H7 (cell line): ENCODE data around the gene DNAJC24. TPM values are rescaled to one million over a fixed set of nuclear protein-coding genes. Genes with fewer than 3 reads are reported as not detected.
"Not testable (repeated sequence)": the region's sequence is repeated elsewhere in the genome, so short reads cannot be mapped to it uniquely, and the experiment has no call there.

ENCODE experiments used
- DNase-seq: peaks from one replicate; pipeline ENCODE4 v3.0.0; 2012
- H3K27me3 ChIP-seq: 2 replicates; pipeline ENCODE4 v1.6.0; 2011; ENCODE audit warnings: mild to moderate bottlenecking, low read length; ENCODE audit not compliant: control insufficient read depth, insufficient read depth
- H3K36me3 ChIP-seq: replicated peaks from 2 replicates; pipeline ENCODE4 v1.5.1; 2011; ENCODE audit warnings: low read length; ENCODE audit not compliant: control insufficient read depth, insufficient read depth
- H3K4me3 ChIP-seq: 2 replicates; pipeline ENCODE4 v1.5.1; 2011; ENCODE audit warnings: low read depth, mild to moderate bottlenecking, control low read depth, low read length, moderate library complexity; ENCODE audit not compliant: insufficient read depth
- total RNA-seq: library from RNA; depleted of rRNA; stranded (reverse); fragments of >200 nt; shearing (Covaris generic); gene quantifications from 2 replicates; pipeline ENCODE4 v1.2.3, GENCODE V29; 2014; rRNA removed

DNAJC24 gene, protein sequence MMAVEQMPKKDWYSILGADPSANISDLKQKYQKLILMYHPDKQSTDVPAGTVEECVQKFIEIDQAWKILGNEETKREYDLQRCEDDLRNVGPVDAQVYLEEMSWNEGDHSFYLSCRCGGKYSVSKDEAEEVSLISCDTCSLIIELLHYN
- 10.7 and 12.4 TPM in 2 replicates for total RNA-seq

DNA sequence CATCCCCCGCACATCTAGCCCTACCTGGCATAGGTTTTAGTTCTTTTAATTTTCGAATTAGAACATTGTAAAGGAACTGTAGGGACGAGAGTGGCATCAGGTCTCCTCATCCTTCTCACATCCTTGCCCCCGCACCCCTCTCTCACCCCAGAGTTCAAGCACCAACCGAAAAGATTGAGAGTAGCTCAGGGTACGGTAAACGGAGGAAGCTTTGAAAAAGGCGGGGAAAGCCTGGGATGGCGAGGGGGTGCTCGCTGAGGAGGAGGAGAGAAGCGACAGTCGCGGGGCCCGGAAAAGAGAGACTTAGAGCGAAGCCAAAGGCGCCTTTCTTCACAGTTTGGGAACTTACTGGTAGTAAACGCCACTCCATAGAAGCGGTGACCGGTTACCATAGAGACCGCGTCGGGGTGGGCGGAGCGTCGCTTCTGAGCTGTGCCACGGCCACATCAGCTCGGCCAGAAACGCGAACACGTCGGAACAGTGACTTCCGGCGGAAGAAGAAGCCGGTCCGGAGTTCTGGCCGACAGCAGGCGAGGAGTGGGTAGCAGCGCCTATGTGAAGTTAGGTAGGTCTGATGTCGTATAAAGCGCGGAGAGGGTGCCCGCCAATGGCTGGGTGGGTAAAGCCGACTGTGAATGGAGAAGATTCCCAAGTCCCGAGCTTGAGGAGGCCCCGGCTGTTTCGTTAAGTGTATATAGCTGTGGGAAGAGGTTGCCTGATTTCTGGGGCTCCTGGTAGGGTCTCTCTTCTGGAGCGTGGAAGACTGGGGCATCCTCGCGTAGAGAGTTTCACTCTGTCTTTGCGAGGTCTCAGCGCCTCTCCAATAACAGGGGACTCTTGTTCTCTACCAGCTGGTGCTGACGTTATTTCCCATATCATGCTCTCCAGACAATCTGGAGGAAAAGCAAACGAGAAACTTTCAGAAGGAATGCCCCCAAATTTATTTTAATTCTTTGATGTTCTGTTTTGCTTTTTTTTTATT, at the start of gene DNAJC24, which contains the start of gene DCDC1:
Gene DNAJC24 (plus strand): TSS at position 513 of the 982 bp plus-strand sequence. CDS start 889 bp downstream, outside the sequence.
Gene DCDC1 (minus strand): TSS at position 392 of the 982 bp plus-strand sequence. CDS start 41,459 bp downstream, outside the sequence.
- peak within 1 kb of the TSS; percentile 86 for H3K4me3 ChIP-seq
- H3K27me3 ChIP-seq: no peaks in the 10 kb centered on the region
- no peaks in the 10 kb centered on the region for H3K36me3 ChIP-seq
- peak; percentile 71 for DNase-seq

DNA sequence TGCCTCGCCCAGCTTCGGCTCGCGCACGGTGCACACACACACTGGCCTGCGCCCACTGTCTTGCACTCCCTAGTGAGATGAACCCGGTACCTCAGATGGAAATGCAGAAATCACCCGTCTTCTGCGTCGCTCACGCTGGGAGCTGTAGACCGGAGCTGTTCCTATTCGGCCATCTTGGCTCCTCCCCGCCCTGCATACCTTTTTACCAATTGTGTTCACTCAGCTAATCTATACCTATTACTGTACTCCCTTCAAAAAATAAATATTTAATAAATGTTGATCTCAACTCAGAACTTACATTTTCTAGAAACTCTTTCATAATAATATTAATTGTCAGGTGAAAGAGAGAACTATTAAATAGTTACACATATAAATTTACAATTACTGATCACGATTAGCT, 48.2 kb upstream of the DNAJC24 start:
- not testable (repeated sequence) for H3K4me3 ChIP-seq, H3K27me3 ChIP-seq, H3K36me3 ChIP-seq, DNase-seq

DNA sequence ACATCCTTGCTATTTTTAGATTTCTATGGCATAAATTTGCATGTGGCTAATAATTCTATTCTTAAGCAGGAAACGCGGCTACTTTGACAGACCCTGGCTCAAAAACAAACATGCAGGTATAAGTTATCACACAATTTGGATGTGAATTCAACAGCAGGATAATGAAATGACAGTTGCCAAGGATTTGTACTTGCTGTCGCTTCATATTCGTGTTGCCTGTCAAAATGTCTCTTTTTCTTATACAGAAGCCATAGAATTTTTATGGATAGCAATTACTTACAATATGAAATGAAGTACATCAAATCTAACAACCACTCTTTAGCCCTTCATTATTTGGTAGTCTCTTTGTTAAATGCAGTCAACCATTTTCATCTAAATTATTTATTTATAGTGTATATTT, 46.5 kb upstream of the DNAJC24 start:
- H3K36me3 ChIP-seq: no peaks in the 10 kb centered on the region
- no peaks in the 10 kb centered on the region for H3K27me3 ChIP-seq
- H3K4me3 ChIP-seq: no peak overlapping the region
- DNase-seq: no peak

DNA sequence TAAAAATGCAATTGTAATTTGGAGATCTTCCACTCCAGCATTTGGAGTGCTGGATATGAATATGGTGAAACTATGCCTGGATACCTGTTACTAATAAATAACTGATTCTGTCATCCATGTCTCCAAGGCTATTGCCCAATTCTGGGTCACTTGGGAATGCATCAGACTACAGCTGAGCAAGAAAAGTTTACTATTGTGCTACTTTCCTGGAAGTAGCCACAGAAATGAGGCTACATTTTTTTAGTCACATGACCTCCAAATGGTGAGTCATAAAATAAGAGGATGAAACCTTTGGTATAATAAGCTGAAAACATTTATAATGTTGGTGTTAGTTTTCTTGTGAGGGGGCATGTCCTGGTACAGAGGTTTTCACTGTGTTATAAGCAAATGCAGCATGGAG, 44.5 kb upstream of the DNAJC24 start:
- Histone ChIP-seq H3K4me3 (no peak overlapping the region), H3K36me3 (no peaks in the 10 kb centered on the region), H3K27me3 (no peaks in the 10 kb centered on the region)
- no peak for DNase-seq

DNA sequence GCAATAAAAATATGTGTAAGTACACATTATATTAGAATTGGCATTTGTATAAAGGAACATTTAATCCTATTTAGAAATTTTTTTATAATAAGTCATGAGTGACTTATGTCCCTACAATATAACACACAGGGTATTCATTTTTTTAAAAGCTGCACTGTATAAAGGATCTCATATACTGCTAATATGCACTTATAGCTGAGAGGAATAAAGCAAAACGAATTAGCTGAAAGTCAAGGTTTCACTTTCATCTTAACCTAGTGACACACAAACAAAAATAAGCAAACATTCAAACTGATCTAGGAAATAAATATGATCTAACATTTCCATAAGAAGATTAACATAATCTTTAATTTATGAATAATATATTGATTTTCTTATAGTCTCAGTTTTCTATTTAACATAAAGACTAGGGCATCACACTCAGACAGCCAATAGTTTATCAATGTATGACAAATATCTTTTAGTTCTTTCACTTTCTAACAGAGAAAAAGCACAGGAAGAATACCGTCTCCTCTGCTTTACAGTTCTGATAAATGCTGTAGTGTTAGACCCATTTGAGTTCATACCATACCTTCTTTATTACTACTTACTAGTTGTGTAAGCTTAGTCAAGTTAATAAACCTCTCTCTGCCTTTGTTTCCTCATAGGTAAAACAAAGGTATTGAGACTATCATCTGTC, 43.1 kb upstream of the DNAJC24 start:
- Histone ChIP-seq H3K4me3 (no peak overlapping the region), H3K36me3 (no peaks in the 10 kb centered on the region)

DNA sequence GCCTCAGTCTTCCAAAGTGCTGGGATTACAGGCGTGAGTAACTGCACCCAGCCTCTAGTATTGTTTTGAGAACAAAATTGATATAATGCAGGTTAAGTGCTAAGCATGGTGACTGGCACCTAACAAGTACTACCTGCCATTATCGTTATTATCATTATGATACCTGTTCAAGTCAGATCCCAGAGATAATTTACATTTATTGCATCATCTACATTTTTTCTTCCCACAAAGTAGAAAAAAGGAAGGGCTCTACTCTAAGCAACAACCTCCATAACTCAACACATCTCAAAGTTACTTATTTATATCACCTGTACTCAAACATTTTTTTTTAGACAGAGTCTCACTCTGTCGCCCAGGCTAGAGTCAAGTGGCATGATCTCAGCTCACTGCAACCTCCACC, 42.2 kb upstream of the DNAJC24 start:
- Histone ChIP-seq H3K27me3 (no peaks in the 10 kb centered on the region), H3K36me3 (no peaks in the 10 kb centered on the region), H3K4me3 (no peak overlapping the region)
- DNase-seq: no peak

More for the DNA sequence above, 43.1 kb upstream of the DNAJC24 start:
- no peak for DNase-seq
- H3K27me3 ChIP-seq: no peaks in the 10 kb centered on the region

DNA sequence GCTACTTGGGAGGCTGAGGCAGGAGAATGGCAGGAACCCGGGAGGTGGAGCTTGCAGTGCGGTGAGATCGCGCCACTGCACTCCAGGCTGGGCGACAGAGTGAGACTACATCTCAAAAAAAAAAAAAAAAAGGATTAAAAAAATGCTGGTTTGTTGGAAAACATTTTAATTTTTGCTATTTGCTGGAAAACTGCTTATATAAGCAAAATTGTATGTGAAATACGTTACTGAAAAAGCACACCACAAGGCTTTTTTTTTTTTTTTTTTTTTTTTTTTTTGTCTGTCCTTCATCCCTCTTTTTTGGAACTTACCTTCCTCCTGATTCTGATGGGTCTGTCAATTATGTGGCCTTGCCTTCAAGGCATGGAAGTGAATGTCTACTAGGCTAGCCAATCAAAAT, 41.0 kb upstream of the DNAJC24 start:
- Histone ChIP-seq H3K27me3 (no peaks in the 10 kb centered on the region), H3K4me3 (no peak overlapping the region), H3K36me3 (no peaks in the 10 kb centered on the region)
- DNase-seq: no peak

DNA sequence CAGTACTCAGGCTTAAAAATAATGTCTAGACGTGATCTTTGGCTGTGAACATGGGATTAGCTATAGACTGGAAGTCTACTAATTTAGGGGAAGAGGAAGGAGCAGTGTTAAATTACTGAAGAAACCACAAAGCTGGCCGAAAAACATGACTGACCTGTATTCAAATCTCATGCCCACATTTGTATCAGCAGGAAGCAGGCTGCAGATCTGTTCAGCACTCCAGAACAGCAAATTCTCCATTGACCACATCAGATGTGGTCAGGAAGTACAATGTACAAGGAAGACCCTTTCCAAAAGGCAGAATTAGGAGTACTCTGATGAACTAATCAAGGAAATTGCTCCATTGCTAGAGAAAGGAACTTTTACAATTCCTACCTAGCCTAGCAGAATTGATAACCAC, 31.9 kb upstream of the DNAJC24 start:
- Histone ChIP-seq H3K27me3 (no peaks in the 10 kb centered on the region), H3K4me3 (no peak overlapping the region), H3K36me3 (no peaks in the 10 kb centered on the region)
- no peak for DNase-seq

DNA sequence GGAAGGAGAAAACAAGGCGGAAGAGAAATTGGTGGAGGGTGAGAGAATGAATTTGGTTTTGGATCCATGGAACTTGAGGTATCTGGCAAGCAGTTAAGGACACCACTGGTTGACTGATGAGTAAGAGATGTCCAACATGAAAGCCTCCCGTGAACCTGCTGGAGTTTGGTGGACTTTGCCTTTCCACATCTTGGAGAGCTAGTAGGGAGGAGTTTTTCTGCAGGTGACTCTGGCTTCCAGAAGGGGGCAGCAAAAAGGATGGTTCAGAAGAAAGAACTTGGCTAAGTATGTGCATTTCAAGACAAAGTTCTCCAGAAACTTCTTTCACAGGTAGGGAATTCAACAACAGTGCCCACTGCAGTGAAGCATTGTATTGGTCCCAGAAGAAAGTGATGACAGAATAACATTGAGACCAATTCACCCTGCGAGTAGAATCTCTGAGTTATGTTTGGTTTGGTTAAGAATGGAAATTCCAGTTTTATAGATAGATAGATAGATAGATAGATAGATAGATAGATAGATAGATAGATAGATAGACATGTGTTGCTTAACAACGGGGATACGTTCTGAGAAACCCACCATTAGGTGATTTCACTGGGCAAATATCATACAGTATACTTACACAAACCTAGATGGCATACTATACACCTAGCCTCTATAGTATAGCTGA, 28.6 kb upstream of the DNAJC24 start:
- no peaks in the 10 kb centered on the region for H3K27me3 ChIP-seq
- peak; percentile 49 for DNase-seq
- H3K4me3 ChIP-seq: no peak overlapping the region

DNA sequence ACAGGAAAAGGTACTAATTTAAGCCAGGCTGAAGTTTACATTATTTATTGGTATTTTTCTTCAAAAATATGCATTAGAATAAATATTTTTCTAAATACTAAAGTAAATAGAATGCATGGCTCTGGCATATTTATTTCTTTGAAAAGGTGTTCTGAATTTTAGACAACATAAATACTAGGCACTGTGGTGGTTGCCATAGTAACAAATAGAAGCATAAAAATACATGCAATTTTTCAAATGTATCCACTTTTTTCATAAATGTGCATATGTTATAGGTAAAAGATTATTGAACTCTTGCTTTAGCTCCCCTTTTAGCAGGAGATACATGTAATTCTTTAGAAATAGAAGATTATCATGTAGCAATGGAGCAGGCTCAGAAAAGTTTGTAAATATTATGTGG, 18.5 kb upstream of the DNAJC24 start:
- Histone ChIP-seq H3K27me3 (no peaks in the 10 kb centered on the region), H3K4me3 (no peak overlapping the region), H3K36me3 (no peaks in the 10 kb centered on the region)
- no peak for DNase-seq

More for the DNA sequence above, 28.6 kb upstream of the DNAJC24 start:
- H3K36me3 ChIP-seq: no peaks in the 10 kb centered on the region

DNA sequence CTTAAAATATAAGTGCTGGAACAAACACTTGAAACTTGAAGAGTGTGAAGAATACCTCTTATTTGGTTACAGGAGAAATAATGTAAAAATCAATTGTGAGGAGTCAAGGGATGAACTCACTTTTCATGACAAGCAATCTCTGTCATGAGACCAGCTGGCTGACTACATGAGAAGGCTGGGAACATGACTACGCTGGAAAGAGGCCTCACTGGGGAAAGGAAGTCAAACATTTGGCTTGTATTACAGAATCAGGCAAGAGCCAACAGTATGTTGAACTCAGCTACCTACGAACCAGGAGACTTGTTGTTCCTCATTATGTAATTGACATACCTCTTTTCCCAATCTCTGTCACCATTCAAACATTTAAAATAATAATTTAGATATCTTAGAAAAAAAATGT, 14.5 kb upstream of the DNAJC24 start:
- H3K27me3 ChIP-seq: no peaks in the 10 kb centered on the region
- no peak overlapping the region for H3K4me3 ChIP-seq
- no peak for DNase-seq
- no peaks in the 10 kb centered on the region for H3K36me3 ChIP-seq

DNA sequence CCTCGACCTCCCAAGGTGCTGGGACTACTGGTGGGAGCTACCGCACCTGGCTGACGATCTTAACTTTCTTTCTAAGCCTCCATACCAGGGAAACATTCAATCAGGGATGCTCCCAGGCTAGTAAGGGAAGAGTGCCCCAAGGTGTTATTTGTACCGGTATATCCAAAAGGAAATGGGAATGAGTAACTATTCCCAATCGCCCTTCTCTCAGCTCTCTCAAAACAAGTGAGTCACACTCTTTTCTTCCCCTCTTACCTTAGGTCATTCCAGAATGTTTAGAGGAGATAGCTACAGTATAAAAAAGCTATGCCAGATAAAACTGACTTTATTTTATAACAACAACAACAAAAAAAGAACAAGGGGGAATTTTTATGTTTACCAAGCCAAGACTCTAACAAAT, 13.8 kb upstream of the DNAJC24 start:
- DNase-seq: no peak
- Histone ChIP-seq H3K27me3 (no peaks in the 10 kb centered on the region), H3K36me3 (no peaks in the 10 kb centered on the region), H3K4me3 (no peak overlapping the region)

DNA sequence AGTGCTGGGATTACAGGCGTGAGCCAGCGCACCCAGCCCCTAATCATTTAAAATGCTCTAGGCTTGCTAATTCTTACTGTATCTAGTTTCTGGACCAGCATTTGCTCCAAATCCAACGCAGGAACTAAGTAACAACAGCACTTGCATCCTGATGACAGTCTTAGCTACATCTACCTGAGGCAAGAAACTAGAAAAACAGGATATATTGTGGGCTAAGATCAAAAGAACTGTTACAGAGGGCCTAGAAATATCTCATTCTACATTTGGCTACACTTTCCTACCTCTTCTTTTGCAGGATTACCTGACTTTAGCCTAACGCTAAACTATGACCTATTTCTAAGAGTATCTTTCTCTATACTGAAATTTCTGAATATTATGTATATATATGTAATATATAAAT, 7.9 kb upstream of the DNAJC24 start:
- Histone ChIP-seq H3K36me3 (no peaks in the 10 kb centered on the region), H3K4me3 (no peak overlapping the region), H3K27me3 (no peaks in the 10 kb centered on the region)
- DNase-seq: no peak

DNA sequence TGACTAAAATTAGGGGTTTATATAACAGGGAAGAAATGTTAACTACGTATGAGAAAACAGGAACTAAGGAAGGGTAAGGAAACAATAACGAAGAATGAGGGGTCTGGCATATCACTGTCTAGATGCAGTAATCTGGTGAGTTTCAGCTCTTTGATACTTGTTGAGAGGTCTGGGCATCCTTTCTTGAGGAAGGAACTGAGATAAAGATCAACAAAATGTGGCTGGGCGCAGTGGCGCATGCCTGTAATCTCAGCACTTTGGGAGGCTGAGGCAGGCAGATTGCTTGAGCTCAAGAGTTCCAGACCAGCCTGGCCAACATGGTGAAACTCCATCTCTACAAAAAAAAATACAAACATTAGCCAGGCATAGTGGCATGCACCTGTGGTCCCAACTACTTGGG, 2.9 kb upstream of the DNAJC24 start:
- DNase-seq: no peak
- Histone ChIP-seq H3K36me3 (no peaks in the 10 kb centered on the region), H3K27me3 (no peaks in the 10 kb centered on the region), H3K4me3 (no peak overlapping the region)
